TTC549 (cell line): ENCODE results near the gene PTBP3.
"Not testable (repeated sequence)": the region's sequence is repeated elsewhere in the genome, so short reads cannot be mapped to it uniquely, and the experiment has no call there.

ENCODE experiments used
- FAIRE-seq: peaks from 2 replicates; lab custom pipeline; 2012; peaks lifted over from hg19 to GRCh38; lab: Jason Lieb, UNC

The PTBP3 gene

GRCh38 chr9:112200711-112201110 is 132.7 kb downstream of the PTBP3 start:
- FAIRE-seq = no peak

GRCh38 chr9:112198646-112199045 is 134.8 kb downstream of the PTBP3 start:
- FAIRE-seq = no peak

GRCh38 chr9:112194969-112195431 is 138.4 kb downstream of the PTBP3 start:
- FAIRE-seq = no peak

- FAIRE-seq = no peak
Measured at GRCh38 chr9:112193572-112194288, 139.7 kb downstream of the PTBP3 start.

DNA sequence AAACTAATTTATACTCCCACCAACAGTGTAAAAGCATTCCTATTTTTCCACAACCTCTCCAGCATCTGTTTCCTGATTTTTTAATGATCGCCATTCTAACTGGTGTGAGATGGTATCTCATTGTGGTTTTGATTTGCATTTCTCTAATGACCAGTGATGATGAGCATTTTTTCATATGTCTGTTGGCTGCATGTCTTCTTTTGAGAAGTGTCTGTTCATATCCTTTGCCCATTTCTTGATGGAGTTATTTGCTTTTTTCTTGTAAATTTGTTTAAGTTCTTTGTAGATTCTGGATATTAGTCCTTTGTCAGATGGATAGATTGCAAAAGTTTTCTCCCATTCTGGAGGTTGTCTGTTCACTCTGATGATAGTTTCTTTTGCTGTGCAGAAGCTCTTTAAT is 143.1 kb downstream of the PTBP3 start:
- not testable (repeated sequence) for FAIRE-seq

DNA sequence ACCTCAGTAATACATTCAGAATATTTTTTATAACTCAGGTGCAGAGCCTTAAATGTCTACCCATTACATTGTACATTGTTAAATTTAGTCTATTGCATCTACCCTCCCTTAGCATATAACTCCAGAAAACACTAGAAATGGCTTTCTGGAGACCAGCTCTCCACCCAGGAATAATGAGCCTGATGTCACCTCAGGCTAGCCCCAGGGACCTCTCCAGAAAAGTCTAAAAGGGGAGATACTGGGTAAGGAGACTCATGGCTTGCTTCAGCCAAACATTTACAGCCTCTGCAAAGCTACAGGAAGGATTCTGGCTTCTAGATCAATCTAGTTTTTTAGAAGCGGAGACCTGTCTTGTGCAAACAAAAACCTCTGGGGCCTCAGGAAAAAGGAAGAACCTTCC is 144.5 kb downstream of the PTBP3 start:
- FAIRE-seq = no peak

GRCh38 chr9:112187404-112187803 is 146.0 kb downstream of the PTBP3 start:
- FAIRE-seq = no peak

DNA sequence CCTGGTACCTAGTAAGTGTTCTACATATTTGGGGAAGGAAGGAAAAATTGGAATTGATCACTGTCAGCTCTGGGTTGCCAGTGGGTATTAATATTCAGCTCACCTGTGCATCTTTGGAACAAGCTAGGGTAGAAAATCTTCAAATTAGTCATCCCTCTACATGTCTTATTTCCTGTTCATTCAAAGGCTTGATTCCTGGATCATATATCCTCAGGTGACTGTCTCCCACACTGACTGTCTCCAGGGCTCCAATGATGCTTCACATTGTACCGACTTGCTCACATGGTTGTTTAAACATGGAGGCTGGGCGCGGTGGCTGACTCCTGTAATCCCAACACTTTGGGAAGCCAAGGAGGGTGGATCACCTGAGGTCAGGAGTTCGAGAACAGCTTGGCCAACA is 146.7 kb downstream of the PTBP3 start:
- FAIRE-seq = no peak

- no peak for FAIRE-seq
Measured at GRCh38 chr9:112184946-112185345, 148.5 kb downstream of the PTBP3 start.

GRCh38 chr9:112184221-112184620 is 149.2 kb downstream of the PTBP3 start:
- no peak for FAIRE-seq

- no peak for FAIRE-seq
Measured at GRCh38 chr9:112180387-112180881, 153.0 kb downstream of the PTBP3 start.

DNA sequence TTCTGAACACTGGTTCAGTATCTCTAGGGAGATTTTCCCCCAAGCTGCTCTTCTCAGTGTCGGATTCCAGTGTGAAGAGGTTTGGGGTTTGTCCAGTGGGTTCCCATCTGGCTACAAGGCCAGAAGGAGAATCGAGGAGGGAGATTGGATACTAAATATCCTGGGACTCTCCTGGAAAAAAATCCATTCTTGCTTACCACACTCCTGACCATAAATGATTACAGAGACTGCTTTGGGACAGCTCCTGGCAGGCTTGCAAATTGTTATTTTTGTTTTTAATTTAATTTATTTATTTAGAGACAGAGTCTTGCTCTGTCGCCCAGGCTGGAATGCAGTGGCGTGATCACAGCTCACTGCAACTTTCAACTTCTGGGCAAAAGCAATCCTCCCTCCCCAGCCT is 153.6 kb downstream of the PTBP3 start:
- no peak for FAIRE-seq

DNA sequence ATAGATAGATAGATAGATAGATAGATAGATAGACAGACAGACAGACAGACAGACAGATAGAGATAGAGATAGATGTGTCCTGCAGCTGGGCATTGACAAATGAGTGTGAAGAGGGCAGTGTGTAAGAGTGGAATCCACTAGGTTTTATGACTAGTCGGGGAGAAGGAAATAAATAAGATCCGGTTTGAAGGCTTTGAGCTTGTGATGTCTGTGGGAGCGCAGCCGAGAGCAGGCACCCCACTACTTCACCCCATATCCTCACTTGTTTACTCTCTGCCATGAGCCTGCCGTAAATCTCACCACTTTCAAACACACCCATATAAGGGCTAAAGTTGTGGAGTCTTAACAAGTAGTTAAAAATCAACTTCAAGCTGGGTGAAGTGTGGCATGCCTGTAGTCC is 156.9 kb downstream of the PTBP3 start:
- FAIRE-seq = no peak

DNA sequence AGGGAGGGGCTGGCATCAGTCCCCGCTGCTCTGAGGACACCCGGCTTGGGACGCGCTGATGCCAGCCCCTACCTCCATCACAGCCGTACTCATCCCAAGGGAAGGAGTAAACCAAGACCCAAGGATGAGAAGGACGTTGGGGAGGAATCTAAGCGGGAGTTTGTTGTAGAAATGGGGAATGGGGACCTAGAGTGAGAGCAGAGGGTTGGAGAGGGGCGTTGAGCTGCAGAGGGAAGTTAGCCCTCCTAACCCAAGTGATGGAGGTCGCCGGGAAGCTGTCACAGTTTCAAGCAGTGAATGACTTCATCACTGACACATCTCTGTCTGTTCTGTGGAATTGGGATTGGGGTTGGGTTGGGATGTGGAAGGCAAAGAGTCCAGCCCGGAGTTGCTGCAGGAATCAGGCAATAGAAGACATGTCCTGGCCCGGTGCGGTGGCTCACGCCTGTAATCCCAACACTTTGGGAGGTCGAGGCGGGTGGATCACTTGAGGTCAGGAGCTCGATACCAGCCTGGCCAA is 157.6 kb downstream of the PTBP3 start:
- no peak for FAIRE-seq

- no peak for FAIRE-seq
Measured at GRCh38 chr9:112174965-112175795, 158.2 kb downstream of the PTBP3 start, which contains the start of gene SUSD1. TSS of gene SUSD1 (minus strand) at chr9:112175297. CDS start at chr9:112175235, 62 bp downstream.

GRCh38 chr9:112174222-112174964 is 159.0 kb downstream of the PTBP3 start:
- FAIRE-seq = no peak

- no peak for FAIRE-seq
Measured at GRCh38 chr9:112173489-112174221, 159.8 kb downstream of the PTBP3 start.

GRCh38 chr9:112170968-112171367 is 162.5 kb downstream of the PTBP3 start:
- no peak for FAIRE-seq

- FAIRE-seq = no peak
Measured at GRCh38 chr9:112170235-112170634, 163.2 kb downstream of the PTBP3 start.

- no peak for FAIRE-seq
Measured at GRCh38 chr9:112169368-112169767, 164.1 kb downstream of the PTBP3 start.

DNA sequence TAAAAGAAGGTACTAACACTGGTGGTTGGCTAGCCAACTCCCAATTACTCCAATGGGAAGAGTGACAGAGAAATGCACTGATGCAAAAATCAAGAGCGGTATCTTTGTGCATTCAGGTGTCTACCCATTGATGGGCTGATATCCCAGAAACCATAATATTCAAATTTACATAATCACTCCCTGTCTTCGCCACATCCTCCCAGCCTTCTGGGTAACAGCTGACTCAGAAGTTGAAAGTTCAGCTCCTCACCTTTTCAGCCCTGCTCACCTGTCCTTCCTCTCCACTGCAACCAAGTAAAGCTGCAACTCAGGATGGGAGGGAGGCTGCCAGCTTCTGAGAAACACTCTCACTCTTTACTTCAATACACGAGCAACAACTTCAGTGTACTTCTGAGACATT is 165.2 kb downstream of the PTBP3 start:
- no peak for FAIRE-seq
